PFSK-1 (cell line): Measurements from ENCODE around the gene MAPT.

Experiments
- FOXP2 ChIP-seq: optimal IDR thresholded peaks from 2 replicates; pipeline ENCODE3; 2011; ENCODE audit warnings: borderline replicate concordance, control low read depth, inconsistent platforms; ENCODE audit not compliant: insufficient read depth; ENCODE audit errors: extremely low read length, extremely low read depth
- POLR2AphosphoS5 ChIP-seq: IDR thresholded peaks from 2 replicates; pipeline ENCODE4 v1.6.1; 2012; ENCODE audit warnings: low read depth, mild to moderate bottlenecking, control low read depth, low read length, moderate library complexity
- REST ChIP-seq, 2 experiments: IDR thresholded peaks; 2 replicates each; pipeline versions ENCODE4 v1.6.1 to v1.8.0; 2011 to 2012; ENCODE audit warnings: low read depth in 2 of 2, low read length in 2 of 2, control low read depth in 1 of 2, inconsistent platforms in 1 of 2, mild to moderate bottlenecking in 1 of 2, moderate library complexity in 1 of 2; ENCODE audit not compliant: insufficient read depth in 1 of 2
- SIN3A ChIP-seq: IDR thresholded peaks from 2 replicates; pipeline ENCODE4 v1.6.1; 2012; ENCODE audit warnings: mild to moderate bottlenecking, low read length, moderate library complexity, borderline replicate concordance; ENCODE audit not compliant: insufficient read depth
- TAF1 ChIP-seq: IDR thresholded peaks from 2 replicates; pipeline ENCODE4 v1.6.1; 2012; ENCODE audit warnings: low read length, control low read depth, borderline replicate concordance; ENCODE audit not compliant: insufficient read depth

MAPT gene

GRCh38 chr17:46011711-46012505, 117.6 kb downstream of the MAPT start:
- TF ChIP-seq REST (IDR thresholded peaks at IDR 0.05; ENCODE audit: insufficient read depth in 1 of 2, low read depth in 2 of 2, low read length in 2 of 2) = no peak
- no peak for TF ChIP-seq TAF1
- no peak for TF ChIP-seq FOXP2
- TF ChIP-seq SIN3A = no peak
- no peak for TF ChIP-seq POLR2AphosphoS5

GRCh38 chr17:46012506-46013079, 118.2 kb downstream of the MAPT start:
- no peak for TF ChIP-seq POLR2AphosphoS5
- no peak for TF ChIP-seq REST (IDR thresholded peaks at IDR 0.05; ENCODE audit: insufficient read depth in 1 of 2, low read depth in 2 of 2, low read length in 2 of 2)
- TF ChIP-seq TAF1 = no peak
- no peak for TF ChIP-seq FOXP2
- TF ChIP-seq SIN3A = no peak

- TF ChIP-seq REST (IDR thresholded peaks at IDR 0.05; ENCODE audit: insufficient read depth in 1 of 2, low read depth in 2 of 2, low read length in 2 of 2) (no peak), TAF1 (no peak), POLR2AphosphoS5 (no peak), SIN3A (no peak), FOXP2 (no peak)
These were observed 118.8 kb downstream of the MAPT start for GRCh38 chr17:46013127-46013501.

- TF ChIP-seq POLR2AphosphoS5 = no peak
- TF ChIP-seq FOXP2 = no peak
- TF ChIP-seq SIN3A = no peak
- no peak for TF ChIP-seq REST (IDR thresholded peaks at IDR 0.05; ENCODE audit: insufficient read depth in 1 of 2, low read depth in 2 of 2, low read length in 2 of 2)
- TF ChIP-seq TAF1 = no peak
These were observed 119.3 kb downstream of the MAPT start for GRCh38 chr17:46013502-46014165.
